ENCODE data around the gene FOXC1. TPM values are rescaled to one million over a fixed set of nuclear protein-coding genes. Genes with fewer than 3 reads are reported as not detected.

FOXC1 gene
- total and polyA plus RNA-seq, 2 experiments from 2014 or later = 0.60 to 1.1 TPM

- H3K9me3 ChIP-seq (ENCODE audit: low read depth) = no peaks in the 10 kb centered on the region
- no peaks in the 10 kb centered on the region for H3K36me3 ChIP-seq (replicated peaks; ENCODE audit: insufficient read depth, low read depth)
- H3K27ac ChIP-seq = no peak overlapping the region
- peaks cover 100% of the 10 kb centered on the region for H3K27me3 ChIP-seq
- 78% methylated on average over 8 of the region's 8 CpGs for WGBS (ENCODE audit: low lambda C conversion rate, missing lambda C conversion rate)
- no peak for TF ChIP-seq EZH2 (IDR thresholded peaks at IDR 0.05; ENCODE audit: borderline replicate concordance)
- H3K4me3 ChIP-seq = no peak overlapping the region
- no peak for DNase-seq (ENCODE audit: low spot score)
- H3K4me1 ChIP-seq (ENCODE audit: insufficient read depth) = peaks cover 22% of the 10 kb centered on the region
- H4K20me1 ChIP-seq (ENCODE audit: insufficient read depth, poor library complexity, severe bottlenecking) = no peaks in the 10 kb centered on the region
- H2AFZ ChIP-seq = no peak overlapping the region
- H3K79me2 ChIP-seq = no peaks in the 10 kb centered on the region
- H3K4me2 ChIP-seq = no peak overlapping the region
- no peaks in the 10 kb centered on the region for H3K9me2 ChIP-seq (replicated peaks; ENCODE audit: insufficient read depth)
Observed at GRCh38 chr6:1622851-1623768, 13.4 kb downstream of the FOXC1 start.

- Histone ChIP-seq H3K4me3 (no peak overlapping the region), H3K4me2 (peak overlapping the region; percentile 97), H3K27ac (no peak overlapping the region), H3K9me2 (replicated peaks; ENCODE audit: insufficient read depth) (no peaks in the 10 kb centered on the region), H3K79me2 (no peaks in the 10 kb centered on the region), H4K20me1 (ENCODE audit: insufficient read depth, poor library complexity, severe bottlenecking) (no peaks in the 10 kb centered on the region), H3K36me3 (replicated peaks; ENCODE audit: insufficient read depth, low read depth) (no peaks in the 10 kb centered on the region), H3K4me1 (ENCODE audit: insufficient read depth) (peaks cover 22% of the 10 kb centered on the region), H3K9me3 (ENCODE audit: low read depth) (no peaks in the 10 kb centered on the region), H2AFZ (no peak overlapping the region), H3K27me3 (peaks cover 100% of the 10 kb centered on the region)
- WGBS (ENCODE audit: low lambda C conversion rate, missing lambda C conversion rate) = 35% methylated on average over 12 of the region's 12 CpGs
- no peak for TF ChIP-seq EZH2phosphoT487 (IDR thresholded peaks at IDR 0.05; ENCODE audit: low read depth, severe bottlenecking, unreplicated experiment)
- no peak for TF ChIP-seq EZH2 (IDR thresholded peaks at IDR 0.05; ENCODE audit: borderline replicate concordance)
- TF ChIP-seq CTCF (IDR thresholded peaks at IDR 0.05; ENCODE audit: poor library complexity) = no peak
- no peak for DNase-seq (ENCODE audit: low spot score)
Observed at GRCh38 chr6:1623769-1624057, 14.0 kb downstream of the FOXC1 start.

- Histone ChIP-seq H3K36me3 (replicated peaks; ENCODE audit: insufficient read depth, low read depth) (no peaks in the 10 kb centered on the region), H3K9me2 (replicated peaks; ENCODE audit: insufficient read depth) (no peaks in the 10 kb centered on the region), H3K4me3 (peak overlapping the region; percentile 60), H4K20me1 (ENCODE audit: insufficient read depth, poor library complexity, severe bottlenecking) (no peaks in the 10 kb centered on the region), H3K4me2 (peak overlapping the region; percentile 97), H3K27me3 (peaks cover 100% of the 10 kb centered on the region), H2AFZ (peak overlapping the region; percentile 42), H3K9me3 (ENCODE audit: low read depth) (no peaks in the 10 kb centered on the region), H3K27ac (no peak overlapping the region), H3K4me1 (ENCODE audit: insufficient read depth) (peaks cover 22% of the 10 kb centered on the region), H3K79me2 (no peaks in the 10 kb centered on the region)
- 10% methylated on average over 62 of the region's 66 CpGs for WGBS (ENCODE audit: low lambda C conversion rate, missing lambda C conversion rate)
- peak; percentile 59 for TF ChIP-seq EZH2phosphoT487 (IDR thresholded peaks at IDR 0.05; ENCODE audit: low read depth, severe bottlenecking, unreplicated experiment)
- TF ChIP-seq CTCF (IDR thresholded peaks at IDR 0.05; ENCODE audit: poor library complexity) = no peak
- no peak for TF ChIP-seq EZH2 (IDR thresholded peaks at IDR 0.05; ENCODE audit: borderline replicate concordance)
- peak; percentile 24 for DNase-seq (ENCODE audit: low spot score)
Observed at GRCh38 chr6:1624058-1624850, 14.5 kb downstream of the FOXC1 start.

Measured in hepatocyte (in vitro differentiated cells).